GM23338 (cell line): ENCODE measurements around the gene HDAC9. TPM values are rescaled to one million over a fixed set of nuclear protein-coding genes. Genes with fewer than 3 reads are reported as not detected.

Experiments used
- ATAC-seq: fragments of 200-7000 bp; cut with Tn5 transposase; 3 replicates; pipeline ENCODE4 v1.9.1; 2020
- DNase-seq: peaks from one replicate; pipeline ENCODE4 v3.0.0-alpha.2; 2015; ENCODE audit warnings: low spot score
- H2AFZ ChIP-seq: fragments of 200-600 bp; sonication (generic); 2 replicates; pipeline ENCODE4 v1.8.0; 2016; ENCODE audit warnings: antibody characterized with exemption, mild to moderate bottlenecking, moderate library complexity
- H3F3A ChIP-seq: fragments of 200-600 bp; sonication (generic); replicated peaks from 2 replicates; pipeline ENCODE4 v1.8.0; 2017; ENCODE audit warnings: antibody characterized with exemption, mixed run types, low read depth
- H3K27ac ChIP-seq: fragments of 200-600 bp; sonication (generic); 2 replicates; pipeline ENCODE4 v1.6.1; 2016; ENCODE audit warnings: low read depth
- H3K27me3 ChIP-seq: fragments of 200-600 bp; sonication (generic); 2 replicates; pipeline ENCODE4 v1.8.0; 2016; ENCODE audit warnings: mild to moderate bottlenecking, mixed run types, moderate library complexity; ENCODE audit not compliant: insufficient read depth
- H3K36me3 ChIP-seq: fragments of 200-600 bp; sonication (generic); 2 replicates; pipeline ENCODE4 v1.8.0; 2016; ENCODE audit warnings: mild to moderate bottlenecking; ENCODE audit not compliant: insufficient read depth
- H3K4me1 ChIP-seq: fragments of 200-600 bp; sonication (generic); 2 replicates; pipeline ENCODE4 v1.8.0; 2016; ENCODE audit warnings: mild to moderate bottlenecking, moderate library complexity; ENCODE audit not compliant: insufficient read depth
- H3K4me2 ChIP-seq: fragments of 200-600 bp; sonication (generic); 2 replicates; pipeline ENCODE4 v1.7.1; 2017; ENCODE audit warnings: mixed run types
- H3K4me3 ChIP-seq: fragments of 200-600 bp; sonication (generic); 2 replicates; pipeline ENCODE4 v1.6.1; 2016; ENCODE audit warnings: mixed run types
- H3K79me2 ChIP-seq: fragments of 200-600 bp; sonication (generic); replicated peaks from 2 replicates; pipeline ENCODE4 v1.8.0; 2017; ENCODE audit warnings: mild to moderate bottlenecking; ENCODE audit not compliant: insufficient read depth
- H3K9me2 ChIP-seq: fragments of 200-600 bp; sonication (generic); 2 replicates; pipeline ENCODE4 v1.8.0; 2017; ENCODE audit not compliant: insufficient read depth
- H4K20me1 ChIP-seq: fragments of 200-600 bp; sonication (generic); replicated peaks from 2 replicates; pipeline ENCODE4 v1.8.0; 2017; ENCODE audit warnings: mild to moderate bottlenecking; ENCODE audit not compliant: insufficient read depth
- H3K27ac Mint-ChIP-seq: 2 replicates; pipeline ENCODE4 v1.8.0; 2020; ENCODE audit warnings: inconsistent platforms, mild to moderate bottlenecking, moderate library complexity, mixed read lengths
- H3K27me3 Mint-ChIP-seq: 3 replicates; pipeline ENCODE4 v1.8.0; 2022; ENCODE audit warnings: low read depth, mild to moderate bottlenecking, moderate library complexity, mixed read lengths, inconsistent platforms; ENCODE audit not compliant: insufficient read depth, poor library complexity
- H3K36me3 Mint-ChIP-seq: 3 replicates; pipeline ENCODE4 v1.8.0; 2021; ENCODE audit warnings: low read depth, mild to moderate bottlenecking, inconsistent platforms, moderate library complexity, mixed read lengths
- H3K4me1 Mint-ChIP-seq: 3 replicates; pipeline ENCODE4 v1.8.0; 2020; ENCODE audit warnings: mild to moderate bottlenecking, inconsistent platforms, mixed read lengths
- H3K4me3 Mint-ChIP-seq: 3 replicates; pipeline ENCODE4 v1.8.0; 2021; ENCODE audit warnings: moderate library complexity, mild to moderate bottlenecking, inconsistent platforms, mixed read lengths
- H3K9me3 Mint-ChIP-seq: 3 replicates; pipeline ENCODE4 v1.8.0; 2020; ENCODE audit warnings: moderate library complexity, mild to moderate bottlenecking, inconsistent platforms, mixed read lengths
- CREB1 ChIP-seq: fragments of 250-450 bp; sonication (Bioruptor Pico); IDR thresholded peaks from 2 replicates; pipeline ENCODE4 v1.5.0; 2020; ENCODE audit warnings: low read depth, mild to moderate bottlenecking, moderate library complexity
- EZH2 ChIP-seq: fragments of 200-600 bp; sonication (generic); IDR thresholded peaks from one replicate; pipeline ENCODE4 v1.8.0; 2017; ENCODE audit warnings: antibody characterized with exemption, mild to moderate bottlenecking, low read depth; ENCODE audit not compliant: unreplicated experiment
- EZH2phosphoT487 ChIP-seq: fragments of 200-600 bp; sonication (generic); IDR thresholded peaks from one replicate; pipeline ENCODE4 v1.8.1; 2018; ENCODE audit warnings: antibody characterized with exemption; ENCODE audit not compliant: unreplicated experiment
- JUNB ChIP-seq: IDR thresholded peaks from one replicate; pipeline ENCODE4 v1.6.1; 2016; ENCODE audit warnings: antibody characterized with exemption; ENCODE audit not compliant: unreplicated experiment
- NANOG ChIP-seq: IDR thresholded peaks from 2 replicates; pipeline ENCODE4 v1.6.1; 2016; ENCODE audit warnings: antibody characterized with exemption, borderline replicate concordance
- POLR2AphosphoS5 ChIP-seq: IDR thresholded peaks from 2 replicates; pipeline ENCODE4 v1.6.1; 2016; ENCODE audit warnings: antibody characterized with exemption, low read depth
- STAT1 ChIP-seq: IDR thresholded peaks from one replicate; pipeline ENCODE4 v1.6.1; 2016; ENCODE audit warnings: antibody characterized with exemption; ENCODE audit not compliant: unreplicated experiment
- ZNF114 ChIP-seq: fragments of 250-450 bp; sonication (Bioruptor Pico); IDR thresholded peaks from 2 replicates; pipeline ENCODE4 v1.5.0; 2020; ENCODE audit warnings: mild to moderate bottlenecking, moderate library complexity
- ZNF331 ChIP-seq: fragments of 250-450 bp; sonication (Bioruptor Pico); IDR thresholded peaks from 2 replicates; pipeline ENCODE4 v1.5.0; 2020; ENCODE audit warnings: low read depth, mild to moderate bottlenecking, moderate library complexity
- polyA plus RNA-seq: library from polyadenylated mRNA; unstranded; fragments of >200 nt; fragmentation: Nextera tagmentation; extraction: Ambion mirVana; gene quantifications from 2 replicates; pipeline ENCODE4 v1.2.1, GENCODE V29; 2016
- total RNA-seq: library from RNA; depleted of rRNA; stranded (reverse); fragments of >200 nt; shearing (Covaris generic); gene quantifications from 2 replicates; pipeline ENCODE4 v1.2.3, GENCODE V29; 2014
- TF ChIP-seq, protein P1 (sequence below), 2 experiments: fragments of 200-600 bp in 1 of 2; sonication (generic) in 1 of 2; conservative IDR thresholded peaks; 2 replicates each; pipeline versions ENCODE4 v1.5.1 to v1.6.1; 2016 to 2017; ENCODE audit warnings: antibody characterized with exemption in 2 of 2, low read depth in 2 of 2, mild to moderate bottlenecking in 2 of 2, moderate library complexity in 1 of 2
- TF ChIP-seq, protein P2 (sequence below): IDR thresholded peaks from 2 replicates; pipeline ENCODE4 v1.6.1; 2016; ENCODE audit warnings: antibody characterized with exemption
- TF ChIP-seq, protein P3 (sequence below): fragments of 250-450 bp; sonication (Bioruptor Pico); IDR thresholded peaks from 2 replicates; pipeline ENCODE4 v1.5.0; 2020; ENCODE audit warnings: mild to moderate bottlenecking, moderate library complexity
- TF ChIP-seq, protein P4 (sequence below): IDR thresholded peaks from one replicate; pipeline ENCODE4 v1.6.1; 2018; ENCODE audit warnings: antibody characterized with exemption; ENCODE audit not compliant: unreplicated experiment

Gene HDAC9
- total and polyA plus RNA-seq, 2 experiments from 2014 or later, result 8.3 to 18.5 TPM

DNA sequence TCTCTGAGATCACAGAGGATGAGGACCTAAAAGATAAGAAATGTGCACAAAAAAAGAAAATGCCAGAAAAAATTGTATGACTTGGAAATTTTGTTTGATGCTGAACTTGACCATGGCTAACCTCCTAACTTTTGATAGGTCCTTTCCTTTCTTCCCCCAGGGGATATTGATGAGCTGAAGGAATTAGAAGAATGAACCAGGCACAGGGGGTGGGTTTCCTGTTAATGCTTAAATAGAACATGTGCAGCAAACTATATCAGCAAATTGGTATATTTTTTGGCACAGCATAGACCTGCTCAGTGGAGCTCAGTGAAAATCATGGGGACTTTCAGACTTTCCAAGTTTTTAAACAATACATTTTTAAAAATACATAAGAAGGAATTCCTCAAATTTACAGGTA lies 300.7 kb downstream of the HDAC9 start:
- Histone ChIP-seq H3K36me3 (no peaks in the 10 kb centered on the region), H3K27ac (no peak overlapping the region), H3K27me3 (no peaks in the 10 kb centered on the region), H2AFZ (no peak overlapping the region), H3K79me2 (no peaks in the 10 kb centered on the region), H4K20me1 (no peaks in the 10 kb centered on the region), H3K4me2 (no peak overlapping the region), H3F3A (no peaks in the 10 kb centered on the region), H3K4me3 (no peak overlapping the region), H3K9me2 (0 out of 2 replicates have a peak, but pooled peaks cover 6% of the 10 kb centered on the region), H3K4me1 (peaks cover 33% of the 10 kb centered on the region)
- no peak overlapping the region for H3K27ac Mint-ChIP-seq
- H3K36me3 Mint-ChIP-seq, result no peaks in the 10 kb centered on the region
- TF ChIP-seq, protein P1, sequence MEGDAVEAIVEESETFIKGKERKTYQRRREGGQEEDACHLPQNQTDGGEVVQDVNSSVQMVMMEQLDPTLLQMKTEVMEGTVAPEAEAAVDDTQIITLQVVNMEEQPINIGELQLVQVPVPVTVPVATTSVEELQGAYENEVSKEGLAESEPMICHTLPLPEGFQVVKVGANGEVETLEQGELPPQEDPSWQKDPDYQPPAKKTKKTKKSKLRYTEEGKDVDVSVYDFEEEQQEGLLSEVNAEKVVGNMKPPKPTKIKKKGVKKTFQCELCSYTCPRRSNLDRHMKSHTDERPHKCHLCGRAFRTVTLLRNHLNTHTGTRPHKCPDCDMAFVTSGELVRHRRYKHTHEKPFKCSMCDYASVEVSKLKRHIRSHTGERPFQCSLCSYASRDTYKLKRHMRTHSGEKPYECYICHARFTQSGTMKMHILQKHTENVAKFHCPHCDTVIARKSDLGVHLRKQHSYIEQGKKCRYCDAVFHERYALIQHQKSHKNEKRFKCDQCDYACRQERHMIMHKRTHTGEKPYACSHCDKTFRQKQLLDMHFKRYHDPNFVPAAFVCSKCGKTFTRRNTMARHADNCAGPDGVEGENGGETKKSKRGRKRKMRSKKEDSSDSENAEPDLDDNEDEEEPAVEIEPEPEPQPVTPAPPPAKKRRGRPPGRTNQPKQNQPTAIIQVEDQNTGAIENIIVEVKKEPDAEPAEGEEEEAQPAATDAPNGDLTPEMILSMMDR (conservative IDR thresholded peaks at IDR 0.05; ENCODE audit: low read depth in 2 of 2), result no peak
- TF ChIP-seq STAT1, result no peak
- TF ChIP-seq NANOG, result no peak
- TF ChIP-seq EZH2phosphoT487, result no peak
- TF ChIP-seq JUNB, result no peak
- no peak for TF ChIP-seq POLR2AphosphoS5
- TF ChIP-seq EZH2, result no peak
- no peak for TF ChIP-seq ZNF114
- TF ChIP-seq, protein P2, sequence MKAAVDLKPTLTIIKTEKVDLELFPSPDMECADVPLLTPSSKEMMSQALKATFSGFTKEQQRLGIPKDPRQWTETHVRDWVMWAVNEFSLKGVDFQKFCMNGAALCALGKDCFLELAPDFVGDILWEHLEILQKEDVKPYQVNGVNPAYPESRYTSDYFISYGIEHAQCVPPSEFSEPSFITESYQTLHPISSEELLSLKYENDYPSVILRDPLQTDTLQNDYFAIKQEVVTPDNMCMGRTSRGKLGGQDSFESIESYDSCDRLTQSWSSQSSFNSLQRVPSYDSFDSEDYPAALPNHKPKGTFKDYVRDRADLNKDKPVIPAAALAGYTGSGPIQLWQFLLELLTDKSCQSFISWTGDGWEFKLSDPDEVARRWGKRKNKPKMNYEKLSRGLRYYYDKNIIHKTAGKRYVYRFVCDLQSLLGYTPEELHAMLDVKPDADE, result no peak
- TF ChIP-seq, protein P3, sequence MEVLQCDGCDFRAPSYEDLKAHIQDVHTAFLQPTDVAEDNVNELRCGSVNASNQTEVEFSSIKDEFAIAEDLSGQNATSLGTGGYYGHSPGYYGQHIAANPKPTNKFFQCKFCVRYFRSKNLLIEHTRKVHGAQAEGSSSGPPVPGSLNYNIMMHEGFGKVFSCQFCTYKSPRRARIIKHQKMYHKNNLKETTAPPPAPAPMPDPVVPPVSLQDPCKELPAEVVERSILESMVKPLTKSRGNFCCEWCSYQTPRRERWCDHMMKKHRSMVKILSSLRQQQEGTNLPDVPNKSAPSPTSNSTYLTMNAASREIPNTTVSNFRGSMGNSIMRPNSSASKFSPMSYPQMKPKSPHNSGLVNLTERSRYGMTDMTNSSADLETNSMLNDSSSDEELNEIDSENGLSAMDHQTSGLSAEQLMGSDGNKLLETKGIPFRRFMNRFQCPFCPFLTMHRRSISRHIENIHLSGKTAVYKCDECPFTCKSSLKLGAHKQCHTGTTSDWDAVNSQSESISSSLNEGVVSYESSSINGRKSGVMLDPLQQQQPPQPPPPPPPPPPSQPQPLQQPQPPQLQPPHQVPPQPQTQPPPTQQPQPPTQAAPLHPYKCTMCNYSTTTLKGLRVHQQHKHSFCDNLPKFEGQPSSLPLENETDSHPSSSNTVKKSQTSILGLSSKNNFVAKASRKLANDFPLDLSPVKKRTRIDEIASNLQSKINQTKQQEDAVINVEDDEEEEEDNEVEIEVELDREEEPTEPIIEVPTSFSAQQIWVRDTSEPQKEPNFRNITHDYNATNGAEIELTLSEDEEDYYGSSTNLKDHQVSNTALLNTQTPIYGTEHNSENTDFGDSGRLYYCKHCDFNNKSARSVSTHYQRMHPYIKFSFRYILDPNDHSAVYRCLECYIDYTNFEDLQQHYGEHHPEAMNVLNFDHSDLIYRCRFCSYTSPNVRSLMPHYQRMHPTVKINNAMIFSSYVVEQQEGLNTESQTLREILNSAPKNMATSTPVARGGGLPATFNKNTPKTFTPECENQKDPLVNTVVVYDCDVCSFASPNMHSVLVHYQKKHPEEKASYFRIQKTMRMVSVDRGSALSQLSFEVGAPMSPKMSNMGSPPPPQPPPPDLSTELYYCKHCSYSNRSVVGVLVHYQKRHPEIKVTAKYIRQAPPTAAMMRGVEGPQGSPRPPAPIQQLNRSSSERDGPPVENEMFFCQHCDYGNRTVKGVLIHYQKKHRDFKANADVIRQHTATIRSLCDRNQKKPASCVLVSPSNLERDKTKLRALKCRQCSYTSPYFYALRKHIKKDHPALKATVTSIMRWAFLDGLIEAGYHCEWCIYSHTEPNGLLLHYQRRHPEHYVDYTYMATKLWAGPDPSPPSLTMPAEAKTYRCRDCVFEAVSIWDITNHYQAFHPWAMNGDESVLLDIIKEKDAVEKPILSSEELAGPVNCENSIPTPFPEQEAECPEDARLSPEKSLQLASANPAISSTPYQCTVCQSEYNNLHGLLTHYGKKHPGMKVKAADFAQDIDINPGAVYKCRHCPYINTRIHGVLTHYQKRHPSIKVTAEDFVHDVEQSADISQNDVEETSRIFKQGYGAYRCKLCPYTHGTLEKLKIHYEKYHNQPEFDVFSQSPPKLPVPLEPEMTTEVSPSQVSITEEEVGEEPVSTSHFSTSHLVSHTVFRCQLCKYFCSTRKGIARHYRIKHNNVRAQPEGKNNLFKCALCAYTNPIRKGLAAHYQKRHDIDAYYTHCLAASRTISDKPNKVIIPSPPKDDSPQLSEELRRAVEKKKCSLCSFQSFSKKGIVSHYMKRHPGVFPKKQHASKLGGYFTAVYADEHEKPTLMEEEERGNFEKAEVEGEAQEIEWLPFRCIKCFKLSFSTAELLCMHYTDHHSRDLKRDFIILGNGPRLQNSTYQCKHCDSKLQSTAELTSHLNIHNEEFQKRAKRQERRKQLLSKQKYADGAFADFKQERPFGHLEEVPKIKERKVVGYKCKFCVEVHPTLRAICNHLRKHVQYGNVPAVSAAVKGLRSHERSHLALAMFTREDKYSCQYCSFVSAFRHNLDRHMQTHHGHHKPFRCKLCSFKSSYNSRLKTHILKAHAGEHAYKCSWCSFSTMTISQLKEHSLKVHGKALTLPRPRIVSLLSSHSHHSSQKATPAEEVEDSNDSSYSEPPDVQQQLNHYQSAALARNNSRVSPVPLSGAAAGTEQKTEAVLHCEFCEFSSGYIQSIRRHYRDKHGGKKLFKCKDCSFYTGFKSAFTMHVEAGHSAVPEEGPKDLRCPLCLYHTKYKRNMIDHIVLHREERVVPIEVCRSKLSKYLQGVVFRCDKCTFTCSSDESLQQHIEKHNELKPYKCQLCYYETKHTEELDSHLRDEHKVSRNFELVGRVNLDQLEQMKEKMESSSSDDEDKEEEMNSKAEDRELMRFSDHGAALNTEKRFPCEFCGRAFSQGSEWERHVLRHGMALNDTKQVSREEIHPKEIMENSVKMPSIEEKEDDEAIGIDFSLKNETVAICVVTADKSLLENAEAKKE (CRISPR knock-in tag), result no peak
- TF ChIP-seq, protein P4, sequence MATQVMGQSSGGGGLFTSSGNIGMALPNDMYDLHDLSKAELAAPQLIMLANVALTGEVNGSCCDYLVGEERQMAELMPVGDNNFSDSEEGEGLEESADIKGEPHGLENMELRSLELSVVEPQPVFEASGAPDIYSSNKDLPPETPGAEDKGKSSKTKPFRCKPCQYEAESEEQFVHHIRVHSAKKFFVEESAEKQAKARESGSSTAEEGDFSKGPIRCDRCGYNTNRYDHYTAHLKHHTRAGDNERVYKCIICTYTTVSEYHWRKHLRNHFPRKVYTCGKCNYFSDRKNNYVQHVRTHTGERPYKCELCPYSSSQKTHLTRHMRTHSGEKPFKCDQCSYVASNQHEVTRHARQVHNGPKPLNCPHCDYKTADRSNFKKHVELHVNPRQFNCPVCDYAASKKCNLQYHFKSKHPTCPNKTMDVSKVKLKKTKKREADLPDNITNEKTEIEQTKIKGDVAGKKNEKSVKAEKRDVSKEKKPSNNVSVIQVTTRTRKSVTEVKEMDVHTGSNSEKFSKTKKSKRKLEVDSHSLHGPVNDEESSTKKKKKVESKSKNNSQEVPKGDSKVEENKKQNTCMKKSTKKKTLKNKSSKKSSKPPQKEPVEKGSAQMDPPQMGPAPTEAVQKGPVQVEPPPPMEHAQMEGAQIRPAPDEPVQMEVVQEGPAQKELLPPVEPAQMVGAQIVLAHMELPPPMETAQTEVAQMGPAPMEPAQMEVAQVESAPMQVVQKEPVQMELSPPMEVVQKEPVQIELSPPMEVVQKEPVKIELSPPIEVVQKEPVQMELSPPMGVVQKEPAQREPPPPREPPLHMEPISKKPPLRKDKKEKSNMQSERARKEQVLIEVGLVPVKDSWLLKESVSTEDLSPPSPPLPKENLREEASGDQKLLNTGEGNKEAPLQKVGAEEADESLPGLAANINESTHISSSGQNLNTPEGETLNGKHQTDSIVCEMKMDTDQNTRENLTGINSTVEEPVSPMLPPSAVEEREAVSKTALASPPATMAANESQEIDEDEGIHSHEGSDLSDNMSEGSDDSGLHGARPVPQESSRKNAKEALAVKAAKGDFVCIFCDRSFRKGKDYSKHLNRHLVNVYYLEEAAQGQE, result no peak
- no peak for TF ChIP-seq CREB1 (CRISPR knock-in tag)
- no peak for TF ChIP-seq ZNF331
- H3K4me3 Mint-ChIP-seq, result no peak overlapping the region
- ATAC-seq (no peak), DNase-seq (no peak)
- H3K4me1 Mint-ChIP-seq, result peaks cover 31% of the 10 kb centered on the region
- H3K9me3 Mint-ChIP-seq, result no peaks in the 10 kb centered on the region
- no peaks in the 10 kb centered on the region for H3K27me3 Mint-ChIP-seq
